ENCODE results near the gene PRRG4.

- TF ChIP-seq EZH2 (IDR thresholded peaks at IDR 0.05; ENCODE audit: low read length) = no peak
- TF ChIP-seq CTCF (optimal IDR thresholded peaks at IDR 0.05 in 1 of 3, IDR thresholded peaks at IDR 0.05 in 1 of 3, conservative IDR thresholded peaks at IDR 0.05 in 1 of 3; ENCODE audit: extremely low read depth in 1 of 3, insufficient read depth in 2 of 3, low read length in 3 of 3) = no peak
These were observed 7.7 kb upstream of the PRRG4 start for GRCh38 chr11:32821917-32822560.
